Suprapubic skin (tissue), 3 donors: Measurements from ENCODE around the gene QDPR.

ENCODE experiments used
- CTCF ChIP-seq, 2 donors: fragments of 200-600 bp in 1 of 2; fragments of 450-650 bp in 1 of 2; sonication (generic) in 1 of 2; IDR thresholded peaks; one replicate each; pipeline ENCODE4 v1.5.1; 2016 to 2019; ENCODE audit warnings: antibody characterized with exemption in 2 of 2, mild to moderate bottlenecking in 1 of 2, moderate library complexity in 1 of 2
- POLR2A ChIP-seq, 2 donors: fragments of 450-650 bp; IDR thresholded peaks; one replicate each; pipeline ENCODE4 v1.6.1; 2017; ENCODE audit warnings: antibody characterized with exemption in 2 of 2, mild to moderate bottlenecking in 2 of 2, moderate library complexity in 2 of 2

- TF ChIP-seq CTCF (IDR thresholded peaks at IDR 0.05) (no peak), POLR2A (IDR thresholded peaks at IDR 0.05) (no peak)
Measured at GRCh38 chr4:17559709-17560048, 47.8 kb upstream of the QDPR start.
